Neural cell (in vitro differentiated cells): ENCODE data around the gene MRTFB.

Experiments used
- EP300 ChIP-seq: fragments of 450-650 bp; conservative IDR thresholded peaks from 2 replicates; pipeline ENCODE4 v1.6.1; 2014; ENCODE audit warnings: antibody characterized with exemption, mild to moderate bottlenecking, moderate library complexity; ENCODE audit not compliant: poor library complexity, severe bottlenecking
- EZH2 ChIP-seq: fragments of 200-600, 300-800 bp; shearing (Covaris generic), sonication (generic); IDR thresholded peaks from 2 replicates; pipeline ENCODE4 v1.6.1; 2014; ENCODE audit warnings: antibody characterized with exemption, low read length, borderline replicate concordance, mild to moderate bottlenecking; ENCODE audit not compliant: insufficient read depth, poor library complexity, severe bottlenecking
- RAD21 ChIP-seq: fragments of 450-650 bp; conservative IDR thresholded peaks from 2 replicates; pipeline ENCODE4 v1.6.1; 2014; ENCODE audit warnings: antibody characterized with exemption, mild to moderate bottlenecking, moderate library complexity
- REST ChIP-seq: IDR thresholded peaks from 2 replicates; pipeline ENCODE4 v1.6.1; 2012; ENCODE audit warnings: borderline replicate concordance
- SMC3 ChIP-seq: fragments of 450-650 bp; conservative IDR thresholded peaks from 2 replicates; pipeline ENCODE4 v1.6.1; 2014; ENCODE audit warnings: antibody characterized with exemption, mild to moderate bottlenecking, moderate library complexity; ENCODE audit not compliant: poor library complexity
- TF ChIP-seq, protein P1 (sequence below): fragments of 450-650 bp; IDR thresholded peaks from 2 replicates; pipeline ENCODE4 v1.5.1; 2014; ENCODE audit warnings: antibody characterized with exemption, mild to moderate bottlenecking, moderate library complexity; ENCODE audit not compliant: poor library complexity, severe bottlenecking

GRCh38 chr16:14139872-14140271 lies 68.8 kb downstream of the MRTFB start:
- TF ChIP-seq EP300 (no peak), EZH2 (no peak), SMC3 (no peak), RAD21 (no peak), REST (no peak)
- TF ChIP-seq, protein P1, sequence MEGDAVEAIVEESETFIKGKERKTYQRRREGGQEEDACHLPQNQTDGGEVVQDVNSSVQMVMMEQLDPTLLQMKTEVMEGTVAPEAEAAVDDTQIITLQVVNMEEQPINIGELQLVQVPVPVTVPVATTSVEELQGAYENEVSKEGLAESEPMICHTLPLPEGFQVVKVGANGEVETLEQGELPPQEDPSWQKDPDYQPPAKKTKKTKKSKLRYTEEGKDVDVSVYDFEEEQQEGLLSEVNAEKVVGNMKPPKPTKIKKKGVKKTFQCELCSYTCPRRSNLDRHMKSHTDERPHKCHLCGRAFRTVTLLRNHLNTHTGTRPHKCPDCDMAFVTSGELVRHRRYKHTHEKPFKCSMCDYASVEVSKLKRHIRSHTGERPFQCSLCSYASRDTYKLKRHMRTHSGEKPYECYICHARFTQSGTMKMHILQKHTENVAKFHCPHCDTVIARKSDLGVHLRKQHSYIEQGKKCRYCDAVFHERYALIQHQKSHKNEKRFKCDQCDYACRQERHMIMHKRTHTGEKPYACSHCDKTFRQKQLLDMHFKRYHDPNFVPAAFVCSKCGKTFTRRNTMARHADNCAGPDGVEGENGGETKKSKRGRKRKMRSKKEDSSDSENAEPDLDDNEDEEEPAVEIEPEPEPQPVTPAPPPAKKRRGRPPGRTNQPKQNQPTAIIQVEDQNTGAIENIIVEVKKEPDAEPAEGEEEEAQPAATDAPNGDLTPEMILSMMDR = no peak
